Measurements from ENCODE around the gene ABHD14A. TPM values are rescaled to one million over a fixed set of nuclear protein-coding genes. Genes with fewer than 3 reads are reported as not detected.

The ABHD14A gene
- total and polyA plus RNA-seq, 2 of the 13 experiments (the other 11 are each of a cell fraction or from before 2014, with no cell fraction given): 29.5 to 46.9 TPM

GRCh38 chr3:52004163-52004787, 29.4 kb downstream of the ABHD14A start (continued):
- TF ChIP-seq ZNF687 (CRISPR knock-in tag; IDR thresholded peaks at IDR 0.05) (peak; percentile 37), ZHX1 (CRISPR knock-in tag; IDR thresholded peaks at IDR 0.05; ENCODE audit: low read depth) (no peak), JARID2 (CRISPR knock-in tag; IDR thresholded peaks at IDR 0.05; ENCODE audit: insufficient replicate concordance) (no peak), SPEN (CRISPR knock-in tag; IDR thresholded peaks at IDR 0.05; ENCODE audit: low read depth) (no peak), XRCC5 (optimal IDR thresholded peaks at IDR 0.05; ENCODE audit: low read length) (peak; percentile 12), RXRB (CRISPR knock-in tag; IDR thresholded peaks at IDR 0.05; ENCODE audit: borderline replicate concordance) (no peak), RAD21 (CRISPR knock-in tag; IDR thresholded peaks at IDR 0.05) (peak; percentile 91), KDM3A (CRISPR knock-in tag; IDR thresholded peaks at IDR 0.05; ENCODE audit: low read depth) (0 out of 2 replicates have a peak, but pooled peaks have one; percentile 50), ZNF382 (CRISPR knock-in tag; IDR thresholded peaks at IDR 0.05; ENCODE audit: borderline replicate concordance) (no peak), ZNF276 (CRISPR knock-in tag; IDR thresholded peaks at IDR 0.05; ENCODE audit: low read depth) (no peak), ESRRA (CRISPR knock-in tag; IDR thresholded peaks at IDR 0.05; ENCODE audit: low read depth) (no peak)

All from HepG2 (cell line).